ENCODE results near the gene HPN. TPM values are rescaled to one million over a fixed set of nuclear protein-coding genes. Genes with fewer than 3 reads are reported as not detected.
"Not testable (repeated sequence)": the region's sequence is repeated elsewhere in the genome, so short reads cannot be mapped to it uniquely, and the experiment has no call there.

Gene HPN
- total RNA-seq, 6 experiments from 2014 or later = not detected

GRCh38 chr19:35046461-35046860 lies 4.9 kb downstream of the HPN start:
- Mint-ChIP-seq H3K27ac (no peak overlapping the region), H3K27me3 (ENCODE audit: insufficient read depth) (peaks cover 12% of the 10 kb centered on the region), H3K9me3 (no peaks in the 10 kb centered on the region), H3K36me3 (ENCODE audit: low read depth) (no peaks in the 10 kb centered on the region), H3K4me3 (no peak overlapping the region), H3K4me1 (ENCODE audit: low read depth) (no peaks in the 10 kb centered on the region)
- no peak for DNase-seq
- no peak for TF ChIP-seq CTCF (IDR thresholded peaks at IDR 0.05)

GRCh38 chr19:35048911-35049411 lies 7.4 kb downstream of the HPN start:
- Mint-ChIP-seq H3K36me3 (ENCODE audit: low read depth) (no peaks in the 10 kb centered on the region), H3K27ac (no peak overlapping the region), H3K27me3 (ENCODE audit: insufficient read depth) (peaks cover 16% of the 10 kb centered on the region), H3K9me3 (no peaks in the 10 kb centered on the region), H3K4me1 (ENCODE audit: low read depth) (no peaks in the 10 kb centered on the region), H3K4me3 (no peak overlapping the region)
- DNase-seq = no peak
- TF ChIP-seq CTCF (IDR thresholded peaks at IDR 0.05) = no peak

- no peaks in the 10 kb centered on the region for H3K4me1 Mint-ChIP-seq (ENCODE audit: low read depth)
- H3K4me3 Mint-ChIP-seq = no peak overlapping the region
- DNase-seq = no peak
- H3K27me3 Mint-ChIP-seq (ENCODE audit: insufficient read depth) = peaks cover 16% of the 10 kb centered on the region
- no peaks in the 10 kb centered on the region for H3K36me3 Mint-ChIP-seq (ENCODE audit: low read depth)
- no peak for TF ChIP-seq CTCF (IDR thresholded peaks at IDR 0.05)
- no peak overlapping the region for H3K27ac Mint-ChIP-seq
- no peaks in the 10 kb centered on the region for H3K9me3 Mint-ChIP-seq
These were observed 7.9 kb downstream of the HPN start for GRCh38 chr19:35049456-35049855.

GRCh38 chr19:35050662-35051061 lies 9.1 kb downstream of the HPN start:
- H3K9me3 Mint-ChIP-seq; DNase-seq; H3K4me1 Mint-ChIP-seq (ENCODE audit: low read depth); H3K27ac Mint-ChIP-seq; H3K36me3 Mint-ChIP-seq (ENCODE audit: low read depth); H3K4me3 Mint-ChIP-seq: not testable (repeated sequence)
- H3K27me3 Mint-ChIP-seq (ENCODE audit: insufficient read depth) = peaks cover 23% of the 10 kb centered on the region

- not testable (repeated sequence) for H3K4me1 Mint-ChIP-seq (ENCODE audit: low read depth); DNase-seq; H3K4me3 Mint-ChIP-seq; H3K36me3 Mint-ChIP-seq (ENCODE audit: low read depth); H3K9me3 Mint-ChIP-seq; H3K27ac Mint-ChIP-seq
- peaks cover 26% of the 10 kb centered on the region for H3K27me3 Mint-ChIP-seq (ENCODE audit: insufficient read depth)
These were observed 9.7 kb downstream of the HPN start for GRCh38 chr19:35051268-35051667.

GRCh38 chr19:35051796-35052195 lies 10.3 kb downstream of the HPN start:
- H3K4me3 Mint-ChIP-seq = no peak overlapping the region
- H3K4me1 Mint-ChIP-seq (ENCODE audit: low read depth) = no peaks in the 10 kb centered on the region; the same call in 1 of the 2 replicates
- H3K27ac Mint-ChIP-seq = no peak overlapping the region
- peaks cover 30% of the 10 kb centered on the region for H3K27me3 Mint-ChIP-seq (ENCODE audit: insufficient read depth)
- H3K9me3 Mint-ChIP-seq = no peaks in the 10 kb centered on the region
- no peaks in the 10 kb centered on the region for H3K36me3 Mint-ChIP-seq (ENCODE audit: low read depth)
- DNase-seq = no peak
- TF ChIP-seq CTCF (IDR thresholded peaks at IDR 0.05) = no peak
